Measurements from ENCODE around the gene GRIA4.
A peak's percentile ranks its signal among the peaks of the same experiment; 100 is the strongest.

The GRIA4 gene

GRCh38 chr11:105609341-105609781 is 512 bp upstream of the GRIA4 start:
- Histone ChIP-seq H3K9ac (ENCODE audit: low read depth, low read length) (no peak overlapping the region), H3K4me1 (ENCODE audit: insufficient read depth, low read length) (peaks cover 24% of the 10 kb centered on the region), H3K27ac (ENCODE audit: low read depth, low read length) (no peak overlapping the region), H3K9me3 (ENCODE audit: insufficient read depth, low read depth, low read length) (no peaks in the 10 kb centered on the region), H3K27me3 (ENCODE audit: insufficient read depth, low read length) (peaks cover 47% of the 10 kb centered on the region), H3K36me3 (ENCODE audit: insufficient read depth, low read length) (no peaks in the 10 kb centered on the region), H3K4me3 (ENCODE audit: low read length) (peak overlapping the region; percentile 72)
- WGBS, result 21% methylated on average over 7 of the region's 7 CpGs

GRCh38 chr11:105610871-105611571 is 1.1 kb downstream of the GRIA4 start:
- Histone ChIP-seq H3K27me3 (ENCODE audit: insufficient read depth, low read length) (peaks cover 47% of the 10 kb centered on the region), H3K4me1 (ENCODE audit: insufficient read depth, low read length) (peaks cover 24% of the 10 kb centered on the region), H3K36me3 (ENCODE audit: insufficient read depth, low read length) (no peaks in the 10 kb centered on the region), H3K9ac (ENCODE audit: low read depth, low read length) (peak overlapping the region; percentile 55), H3K4me3 (ENCODE audit: low read length) (peak overlapping the region; percentile 72), H3K9me3 (ENCODE audit: insufficient read depth, low read depth, low read length) (no peaks in the 10 kb centered on the region), H3K27ac (ENCODE audit: low read depth, low read length) (no peak overlapping the region)
- WGBS, result 1% methylated on average over 16 of the region's 21 CpGs

- Histone ChIP-seq H3K9ac (ENCODE audit: low read depth, low read length) (0 out of 2 replicates have a peak overlapping the region, but pooled peaks have one; percentile 55), H3K27me3 (ENCODE audit: insufficient read depth, low read length) (peaks cover 47% of the 10 kb centered on the region), H3K9me3 (ENCODE audit: insufficient read depth, low read depth, low read length) (no peaks in the 10 kb centered on the region), H3K36me3 (ENCODE audit: insufficient read depth, low read length) (no peaks in the 10 kb centered on the region), H3K27ac (ENCODE audit: low read depth, low read length) (no peak overlapping the region), H3K4me1 (ENCODE audit: insufficient read depth, low read length) (peaks cover 24% of the 10 kb centered on the region), H3K4me3 (ENCODE audit: low read length) (peak overlapping the region; percentile 72)
- 35% methylated on average over 11 of the region's 12 CpGs for WGBS
These were observed 1.9 kb downstream of the GRIA4 start for GRCh38 chr11:105611572-105612441.

GRCh38 chr11:105612771-105613170 is 2.9 kb downstream of the GRIA4 start:
- peaks cover 24% of the 10 kb centered on the region for H3K4me1 ChIP-seq (ENCODE audit: insufficient read depth, low read length)
- H3K9ac ChIP-seq (ENCODE audit: low read depth, low read length), result no peak overlapping the region
- 71% methylated on average over 4 of the region's 4 CpGs for WGBS
- no peak overlapping the region for H3K27ac ChIP-seq (ENCODE audit: low read depth, low read length)
- H3K9me3 ChIP-seq (ENCODE audit: insufficient read depth, low read depth, low read length), result no peaks in the 10 kb centered on the region
- peak overlapping the region; percentile 72; the same call in 1 of the 2 replicates for H3K4me3 ChIP-seq (ENCODE audit: low read length)
- H3K36me3 ChIP-seq (ENCODE audit: insufficient read depth, low read length), result no peaks in the 10 kb centered on the region
- peaks cover 47% of the 10 kb centered on the region for H3K27me3 ChIP-seq (ENCODE audit: insufficient read depth, low read length)

GRCh38 chr11:105613183-105613582 is 3.3 kb downstream of the GRIA4 start:
- H3K4me1 ChIP-seq (ENCODE audit: insufficient read depth, low read length), result peaks cover 24% of the 10 kb centered on the region
- 0 out of 2 replicates have a peak overlapping the region, but pooled peaks have one; percentile 3 for H3K9ac ChIP-seq (ENCODE audit: low read depth, low read length)
- H3K9me3 ChIP-seq (ENCODE audit: insufficient read depth, low read depth, low read length), result no peaks in the 10 kb centered on the region
- H3K27ac ChIP-seq (ENCODE audit: low read depth, low read length), result peak overlapping the region; percentile 20; the same call in 1 of the 2 replicates
- H3K27me3 ChIP-seq (ENCODE audit: insufficient read depth, low read length), result peaks cover 47% of the 10 kb centered on the region
- H3K4me3 ChIP-seq (ENCODE audit: low read length), result peak overlapping the region; percentile 4; the same call in 1 of the 2 replicates
- H3K36me3 ChIP-seq (ENCODE audit: insufficient read depth, low read length), result no peaks in the 10 kb centered on the region

GRCh38 chr11:105618343-105618955 is 8.6 kb downstream of the GRIA4 start:
- H3K36me3 ChIP-seq (ENCODE audit: insufficient read depth, low read length), result no peaks in the 10 kb centered on the region
- H3K27ac ChIP-seq (ENCODE audit: low read depth, low read length), result no peak overlapping the region
- peaks cover 4% of the 10 kb centered on the region for H3K4me1 ChIP-seq (ENCODE audit: insufficient read depth, low read length)
- no peak overlapping the region for H3K4me3 ChIP-seq (ENCODE audit: low read length)
- no peak overlapping the region for H3K9ac ChIP-seq (ENCODE audit: low read depth, low read length)
- H3K27me3 ChIP-seq (ENCODE audit: insufficient read depth, low read length), result no peaks in the 10 kb centered on the region
- WGBS, result 90% methylated on average over 2 of the region's 2 CpGs
- no peaks in the 10 kb centered on the region for H3K9me3 ChIP-seq (ENCODE audit: insufficient read depth, low read depth, low read length)

GRCh38 chr11:105619556-105619955 is 9.7 kb downstream of the GRIA4 start:
- Histone ChIP-seq H3K27ac (ENCODE audit: low read depth, low read length) (no peak overlapping the region), H3K9ac (ENCODE audit: low read depth, low read length) (no peak overlapping the region), H3K36me3 (ENCODE audit: insufficient read depth, low read length) (no peaks in the 10 kb centered on the region), H3K4me1 (ENCODE audit: insufficient read depth, low read length) (no peaks in the 10 kb centered on the region), H3K4me3 (ENCODE audit: low read length) (no peak overlapping the region), H3K27me3 (ENCODE audit: insufficient read depth, low read length) (no peaks in the 10 kb centered on the region), H3K9me3 (ENCODE audit: insufficient read depth, low read depth, low read length) (no peaks in the 10 kb centered on the region)

GRCh38 chr11:105622016-105622415 is 12.1 kb downstream of the GRIA4 start:
- Histone ChIP-seq H3K27ac (ENCODE audit: low read depth, low read length) (no peak overlapping the region), H3K36me3 (ENCODE audit: insufficient read depth, low read length) (no peaks in the 10 kb centered on the region), H3K9ac (ENCODE audit: low read depth, low read length) (no peak overlapping the region), H3K27me3 (ENCODE audit: insufficient read depth, low read length) (no peaks in the 10 kb centered on the region), H3K4me3 (ENCODE audit: low read length) (no peak overlapping the region), H3K4me1 (ENCODE audit: insufficient read depth, low read length) (no peaks in the 10 kb centered on the region), H3K9me3 (ENCODE audit: insufficient read depth, low read depth, low read length) (no peaks in the 10 kb centered on the region)
- WGBS, result 100% methylated on average over 1 of the region's 2 CpGs

- Histone ChIP-seq H3K27ac (ENCODE audit: low read depth, low read length) (no peak overlapping the region), H3K9ac (ENCODE audit: low read depth, low read length) (no peak overlapping the region), H3K4me1 (ENCODE audit: insufficient read depth, low read length) (0 out of 2 replicates have a peak, but pooled peaks cover 5% of the 10 kb centered on the region), H3K9me3 (ENCODE audit: insufficient read depth, low read depth, low read length) (no peaks in the 10 kb centered on the region), H3K36me3 (ENCODE audit: insufficient read depth, low read length) (no peaks in the 10 kb centered on the region), H3K27me3 (ENCODE audit: insufficient read depth, low read length) (no peaks in the 10 kb centered on the region), H3K4me3 (ENCODE audit: low read length) (no peak overlapping the region)
These were observed 22.4 kb downstream of the GRIA4 start for GRCh38 chr11:105632316-105632715.

GRCh38 chr11:105635466-105635865 is 25.6 kb downstream of the GRIA4 start:
- Histone ChIP-seq H3K9ac (ENCODE audit: low read depth, low read length) (no peak overlapping the region), H3K9me3 (ENCODE audit: insufficient read depth, low read depth, low read length) (no peaks in the 10 kb centered on the region), H3K4me1 (ENCODE audit: insufficient read depth, low read length) (no peaks in the 10 kb centered on the region), H3K36me3 (ENCODE audit: insufficient read depth, low read length) (no peaks in the 10 kb centered on the region), H3K27me3 (ENCODE audit: insufficient read depth, low read length) (no peaks in the 10 kb centered on the region), H3K4me3 (ENCODE audit: low read length) (no peak overlapping the region), H3K27ac (ENCODE audit: low read depth, low read length) (no peak overlapping the region)
- WGBS, result 90% methylated on average over 4 of the region's 4 CpGs

GRCh38 chr11:105636496-105636895 is 26.6 kb downstream of the GRIA4 start:
- H3K27me3 ChIP-seq (ENCODE audit: insufficient read depth, low read length), result no peaks in the 10 kb centered on the region
- H3K27ac ChIP-seq (ENCODE audit: low read depth, low read length), result no peak overlapping the region
- no peaks in the 10 kb centered on the region for H3K36me3 ChIP-seq (ENCODE audit: insufficient read depth, low read length)
- H3K9me3 ChIP-seq (ENCODE audit: insufficient read depth, low read depth, low read length), result no peaks in the 10 kb centered on the region
- no peak overlapping the region for H3K4me3 ChIP-seq (ENCODE audit: low read length)
- no peaks in the 10 kb centered on the region for H3K4me1 ChIP-seq (ENCODE audit: insufficient read depth, low read length)
- WGBS, result 73% methylated on average over 2 of the region's 2 CpGs
- no peak overlapping the region for H3K9ac ChIP-seq (ENCODE audit: low read depth, low read length)

Measured in HUES64 (cell line).